Measurements from ENCODE around the gene ARAP3. TPM values are rescaled to one million over a fixed set of nuclear protein-coding genes. Genes with fewer than 3 reads are reported as not detected.

ARAP3 gene, protein sequence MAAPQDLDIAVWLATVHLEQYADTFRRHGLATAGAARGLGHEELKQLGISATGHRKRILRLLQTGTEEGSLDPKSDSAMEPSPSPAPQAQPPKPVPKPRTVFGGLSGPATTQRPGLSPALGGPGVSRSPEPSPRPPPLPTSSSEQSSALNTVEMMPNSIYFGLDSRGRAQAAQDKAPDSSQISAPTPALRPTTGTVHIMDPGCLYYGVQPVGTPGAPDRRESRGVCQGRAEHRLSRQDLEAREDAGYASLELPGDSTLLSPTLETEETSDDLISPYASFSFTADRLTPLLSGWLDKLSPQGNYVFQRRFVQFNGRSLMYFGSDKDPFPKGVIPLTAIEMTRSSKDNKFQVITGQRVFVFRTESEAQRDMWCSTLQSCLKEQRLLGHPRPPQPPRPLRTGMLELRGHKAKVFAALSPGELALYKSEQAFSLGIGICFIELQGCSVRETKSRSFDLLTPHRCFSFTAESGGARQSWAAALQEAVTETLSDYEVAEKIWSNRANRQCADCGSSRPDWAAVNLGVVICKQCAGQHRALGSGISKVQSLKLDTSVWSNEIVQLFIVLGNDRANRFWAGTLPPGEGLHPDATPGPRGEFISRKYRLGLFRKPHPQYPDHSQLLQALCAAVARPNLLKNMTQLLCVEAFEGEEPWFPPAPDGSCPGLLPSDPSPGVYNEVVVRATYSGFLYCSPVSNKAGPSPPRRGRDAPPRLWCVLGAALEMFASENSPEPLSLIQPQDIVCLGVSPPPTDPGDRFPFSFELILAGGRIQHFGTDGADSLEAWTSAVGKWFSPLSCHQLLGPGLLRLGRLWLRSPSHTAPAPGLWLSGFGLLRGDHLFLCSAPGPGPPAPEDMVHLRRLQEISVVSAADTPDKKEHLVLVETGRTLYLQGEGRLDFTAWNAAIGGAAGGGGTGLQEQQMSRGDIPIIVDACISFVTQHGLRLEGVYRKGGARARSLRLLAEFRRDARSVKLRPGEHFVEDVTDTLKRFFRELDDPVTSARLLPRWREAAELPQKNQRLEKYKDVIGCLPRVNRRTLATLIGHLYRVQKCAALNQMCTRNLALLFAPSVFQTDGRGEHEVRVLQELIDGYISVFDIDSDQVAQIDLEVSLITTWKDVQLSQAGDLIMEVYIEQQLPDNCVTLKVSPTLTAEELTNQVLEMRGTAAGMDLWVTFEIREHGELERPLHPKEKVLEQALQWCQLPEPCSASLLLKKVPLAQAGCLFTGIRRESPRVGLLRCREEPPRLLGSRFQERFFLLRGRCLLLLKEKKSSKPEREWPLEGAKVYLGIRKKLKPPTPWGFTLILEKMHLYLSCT (N-terminal part only)
- total RNA-seq (2022; extraction: Qiagen RNA extraction; ENCODE audit: low read depth): 3.3 to 5.2 TPM (median 4.0 TPM) in 5 replicates

DNA sequence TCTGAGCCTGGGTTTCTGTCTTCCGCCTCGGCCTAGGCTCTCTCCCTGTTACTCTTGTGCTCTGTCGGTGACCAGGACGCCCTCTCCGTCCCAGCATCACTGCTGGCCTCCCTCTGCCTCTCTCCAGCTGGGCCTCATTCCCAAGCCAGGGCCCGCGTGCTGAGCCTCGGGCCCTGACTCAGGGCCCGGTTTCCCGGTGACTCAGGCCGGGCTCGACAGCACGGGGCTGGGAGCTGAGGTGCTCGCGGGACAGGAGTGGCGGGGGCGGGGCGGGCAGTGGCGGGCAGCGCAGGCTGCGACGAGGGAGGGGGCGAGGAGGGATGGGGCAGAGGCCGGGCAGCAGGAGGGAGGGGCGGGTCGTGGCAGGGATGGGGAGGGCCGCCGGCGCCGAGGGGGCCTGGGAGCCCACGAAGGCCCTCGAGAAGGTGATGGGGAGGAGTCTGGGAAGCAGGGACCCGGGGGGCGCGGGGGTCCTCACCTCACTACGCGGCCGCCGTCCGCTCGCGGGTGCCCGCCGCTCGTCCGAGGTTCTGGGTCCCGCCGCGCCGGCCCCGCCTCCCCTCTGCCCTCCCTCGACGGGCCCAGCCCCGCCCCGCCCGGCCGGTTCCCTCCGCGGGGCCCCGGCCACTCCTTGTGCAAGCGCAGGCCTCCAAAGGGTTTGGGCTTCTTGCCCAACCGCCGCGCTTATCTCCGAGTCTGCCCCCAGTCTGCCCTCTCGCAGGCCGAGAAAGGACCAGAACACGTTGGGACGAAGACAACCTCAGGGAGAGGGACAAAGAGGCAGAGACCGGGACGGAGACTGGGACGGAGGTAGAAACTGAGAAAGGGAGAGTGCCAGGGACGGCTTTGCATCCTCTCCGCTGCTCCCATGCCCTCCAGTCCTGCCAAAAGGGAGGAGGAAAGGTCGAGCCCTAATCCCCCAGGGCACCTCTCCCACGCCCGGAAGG, at the start of gene ARAP3:
Gene ARAP3 (minus strand): TSS at position 536 of the 947 bp plus-strand sequence. CDS start 1,744 bp downstream, outside the sequence.

DNA sequence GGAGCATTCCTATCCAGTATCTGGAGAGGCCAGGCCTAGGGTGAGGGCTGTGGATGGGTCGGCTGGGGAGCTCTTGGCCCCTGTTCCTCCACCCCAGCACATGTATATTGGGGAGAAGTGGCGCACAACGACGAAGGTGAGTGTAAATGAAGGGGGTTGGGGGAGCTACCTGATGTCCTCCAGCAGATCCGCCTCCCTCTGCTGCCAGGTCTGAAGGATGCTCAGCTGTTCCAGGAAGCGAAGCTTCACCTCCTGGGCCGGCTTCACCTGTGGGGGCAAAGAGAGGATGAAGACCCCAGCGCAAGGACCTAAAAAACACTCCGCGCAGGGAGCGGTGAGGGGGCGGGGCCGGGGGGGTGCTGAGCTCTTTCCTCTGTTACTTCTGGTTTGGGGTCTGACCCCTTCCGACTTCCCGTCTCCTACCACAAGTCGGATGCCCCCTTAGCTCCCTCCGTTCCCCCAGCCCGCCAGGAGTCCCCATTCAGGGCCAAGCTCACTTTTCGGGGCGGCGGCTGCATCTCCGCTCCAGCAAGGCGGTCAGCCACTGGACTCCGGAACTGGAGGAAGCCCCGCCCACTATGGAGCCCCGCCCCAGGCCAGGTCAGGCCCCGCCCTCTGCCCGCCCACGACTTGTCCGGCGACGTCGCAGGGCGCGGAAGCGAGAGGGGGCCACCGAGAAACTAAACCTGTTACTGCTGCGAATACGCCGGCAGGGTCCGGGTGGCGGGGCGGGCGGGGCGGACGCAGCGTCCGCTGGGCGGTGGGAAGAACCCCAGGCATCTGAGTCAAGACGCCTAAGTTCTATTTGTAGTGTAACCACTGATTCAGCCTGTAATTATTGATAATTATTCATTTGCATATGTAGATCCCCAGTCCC, 30.9 kb downstream of the ARAP3 start, which contains the start of gene FCHSD1:
Gene FCHSD1 (minus strand): TSS at position 568 of the 877 bp plus-strand sequence. CDS start 50 bp downstream, at position 518.

DNA sequence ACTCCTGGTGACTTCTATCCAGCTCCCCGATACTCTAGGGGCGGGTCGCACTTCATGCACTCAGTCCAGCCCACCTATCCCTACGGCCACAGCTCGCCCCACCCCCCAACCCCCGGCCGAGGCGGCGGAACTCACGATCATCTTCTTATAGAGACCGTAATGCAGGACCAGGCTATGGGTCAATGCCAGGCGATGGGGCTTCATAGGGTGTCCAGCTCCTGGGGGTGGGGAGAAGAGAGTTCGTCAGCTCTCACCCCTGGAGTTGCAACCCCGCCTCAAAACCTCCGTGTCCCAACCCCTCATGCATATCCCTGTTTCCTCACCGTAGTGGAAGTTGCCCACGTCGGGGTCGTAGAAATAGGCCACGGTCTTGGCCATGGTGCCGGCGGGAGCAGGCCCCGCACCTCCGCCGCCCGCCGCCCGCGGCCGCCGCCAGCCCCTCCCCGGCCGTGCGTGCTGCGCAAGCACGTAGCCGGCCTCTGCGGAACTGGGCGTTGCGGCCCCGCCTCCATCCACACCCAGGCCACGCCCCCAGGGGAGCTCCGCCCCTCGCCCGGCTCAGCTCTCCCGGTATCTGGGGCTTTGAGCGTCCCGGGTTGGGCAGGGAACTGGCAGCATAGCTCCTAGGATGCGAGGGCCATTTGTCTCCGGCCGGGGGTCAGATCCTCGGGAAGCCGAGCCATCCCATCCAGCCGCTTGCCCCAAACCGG, 45.5 kb downstream of the ARAP3 start, which contains the start of the genes HDAC3 and RELL2:
Gene HDAC3 (minus strand): TSS at position 437 of the 710 bp plus-strand sequence. CDS start 59 bp downstream, at position 378.
Gene RELL2 (plus strand): TSS at position 585 of the 710 bp plus-strand sequence. CDS start 1,229 bp downstream, outside the sequence.

DNA sequence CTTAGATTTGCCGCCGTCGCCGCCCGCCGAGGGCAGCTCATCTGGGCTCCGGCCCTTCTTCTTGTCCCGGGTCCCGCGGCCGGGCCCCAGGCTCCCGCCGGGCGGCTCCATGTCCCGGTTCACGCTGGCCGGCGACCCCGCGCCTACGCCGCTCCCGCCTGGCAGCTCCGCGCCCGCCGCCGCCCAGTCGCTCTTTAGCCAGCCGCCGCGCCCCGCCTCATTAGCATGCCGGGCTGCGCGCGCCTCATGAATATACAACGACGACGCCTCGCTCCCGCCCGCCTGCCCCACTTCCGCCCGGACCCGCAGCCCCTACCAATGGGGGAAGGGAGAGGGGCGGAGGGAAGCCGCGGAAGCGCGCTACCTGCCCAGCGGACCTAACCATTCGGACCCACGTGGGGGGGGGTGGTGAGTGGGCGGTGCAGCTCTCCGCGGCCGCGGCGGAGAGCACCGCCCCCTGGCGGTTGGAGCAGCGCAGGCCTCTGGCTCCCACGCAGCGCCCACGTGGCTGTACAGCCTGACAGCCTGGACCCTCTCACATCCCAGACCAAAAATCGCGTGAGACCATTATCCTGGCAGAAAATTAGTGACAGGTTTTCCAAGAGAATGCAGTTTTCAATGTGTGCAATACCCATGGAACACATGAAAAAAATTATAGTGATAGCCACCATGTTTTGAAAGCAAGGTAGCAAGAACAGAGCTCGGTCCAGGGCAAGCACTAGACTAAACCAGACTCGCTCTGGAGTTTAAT, 63.1 kb downstream of the ARAP3 start, which contains the start of gene DIAPH1:
Gene DIAPH1 (minus strand): TSS at position 197 of the 751 bp plus-strand sequence. CDS start 86 bp downstream, at position 111.

Other genes with a start within 250 kb of the ARAP3 start
- 6.1 to 7.8 TPM (median 7.0 TPM) in 5 replicates for gene PCDHGC3, start 206.3 kb downstream of the ARAP3 start, total RNA-seq (2022; extraction: Qiagen RNA extraction; ENCODE audit: low read depth)
- gene PCDHGC4, start 197.2 kb downstream of the ARAP3 start, total RNA-seq (2022; extraction: Qiagen RNA extraction; ENCODE audit: low read depth): not detected in 5 replicates
- 0.02 to 0.09 TPM in 2 of 5 replicates, not detected in the others for gene PCDHGC5, start 193.1 kb downstream of the ARAP3 start, total RNA-seq (2022; extraction: Qiagen RNA extraction; ENCODE audit: low read depth)
- gene DIAPH1, start 63.2 kb downstream of the ARAP3 start, total RNA-seq (2022; extraction: Qiagen RNA extraction; ENCODE audit: low read depth): 94.4 to 103 TPM (median 98.2 TPM) in 5 replicates
- gene HDAC3, start 45.4 kb downstream of the ARAP3 start, total RNA-seq (2022; extraction: Qiagen RNA extraction; ENCODE audit: low read depth): 48.1 to 52.6 TPM (median 51.4 TPM) in 5 replicates
- 3.7 to 5.2 TPM (median 4.3 TPM) in 5 replicates for gene RELL2, start 45.2 kb downstream of the ARAP3 start, total RNA-seq (2022; extraction: Qiagen RNA extraction; ENCODE audit: low read depth)
- gene FCHSD1, start 30.8 kb downstream of the ARAP3 start, total RNA-seq (2022; extraction: Qiagen RNA extraction; ENCODE audit: low read depth): 5.5 to 11.6 TPM (median 8.6 TPM) in 5 replicates
- gene PCDH1, start 196.2 kb upstream of the ARAP3 start, total RNA-seq (2022; extraction: Qiagen RNA extraction; ENCODE audit: low read depth): 1.5 to 3.0 TPM (median 2.0 TPM) in 5 replicates
- gene DELE1, start 241.6 kb upstream of the ARAP3 start, total RNA-seq (2022; extraction: Qiagen RNA extraction; ENCODE audit: low read depth): 43.4 to 60.2 TPM (median 56.0 TPM) in 5 replicates